Gastroesophageal sphincter (tissue), 3 donors: ENCODE data around the gene JAK2.

Experiments
- CTCF ChIP-seq, 4 experiments: fragments of 200-600 bp in 2 of 4; fragments of 450-650 bp in 2 of 4; sonication (generic) in 1 of 4; IDR thresholded peaks; one replicate each; pipeline ENCODE4 v1.5.1; 2017 to 2019; ENCODE audit warnings: antibody characterized with exemption in 4 of 4, mild to moderate bottlenecking in 2 of 4, moderate library complexity in 2 of 4
- EP300 ChIP-seq: sonication (generic); formaldehyde crosslinking; IDR thresholded peaks from one replicate; pipeline ENCODE4 v1.6.1; 2017; ENCODE audit warnings: antibody characterized with exemption, mild to moderate bottlenecking
- POLR2AphosphoS5 ChIP-seq: sonication (generic); formaldehyde crosslinking; IDR thresholded peaks from one replicate; pipeline ENCODE4 v1.6.1; 2017; ENCODE audit warnings: antibody characterized with exemption

- TF ChIP-seq CTCF (IDR thresholded peaks at IDR 0.05) (no peak), POLR2AphosphoS5 (no peak), EP300 (no peak)
These were observed 88.6 kb downstream of the JAK2 start for GRCh38 chr9:5073701-5074100.
